ENCODE measurements around the gene BCAS3. TPM values are rescaled to one million over a fixed set of nuclear protein-coding genes. Genes with fewer than 3 reads are reported as not detected.

The BCAS3 gene
- total and polyA plus RNA-seq, 2 experiments from 2014 or later, result 18.0 to 20.2 TPM

DNA sequence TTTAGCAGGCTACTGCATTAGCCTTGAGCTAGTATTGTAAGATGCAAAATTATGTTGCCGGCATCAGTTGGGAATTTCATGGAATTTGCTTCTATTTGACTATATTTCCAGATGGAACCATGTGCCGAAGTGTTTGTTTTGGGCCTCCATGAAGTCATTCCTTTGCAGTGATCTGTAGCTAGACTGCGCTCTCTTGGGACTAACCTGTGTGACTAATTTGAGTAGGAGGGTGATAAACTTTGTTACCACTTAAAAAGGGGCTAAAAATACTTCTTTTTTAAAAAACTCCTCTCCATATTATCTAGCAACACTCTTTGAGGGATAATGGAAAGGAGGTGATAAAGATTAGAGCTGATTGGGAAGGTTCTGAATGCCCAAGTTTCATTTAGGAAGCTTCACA is 555.2 kb downstream of the BCAS3 start:
- Histone ChIP-seq H3K4me1 (ENCODE audit: insufficient read depth) (peaks cover 24% of the 10 kb centered on the region), H3K27me3 (replicated peaks; ENCODE audit: insufficient read depth) (no peaks in the 10 kb centered on the region), H3K27ac (no peak overlapping the region), H2AFZ (no peak overlapping the region), H3K4me2 (ENCODE audit: unreplicated experiment) (peak overlapping the region; percentile 21), H3K79me2 (ENCODE audit: insufficient read depth) (no peaks in the 10 kb centered on the region), H3K9me3 (ENCODE audit: low read depth) (no peaks in the 10 kb centered on the region), H4K20me1 (ENCODE audit: insufficient read depth) (no peaks in the 10 kb centered on the region), H3K4me3 (peak overlapping the region; percentile 15; the same call in 1 of the 2 replicates), H3F3A (ENCODE audit: insufficient read depth) (peaks cover 22% of the 10 kb centered on the region), H3K9me2 (ENCODE audit: insufficient read depth) (no peaks in the 10 kb centered on the region), H3K9ac (no peak overlapping the region), H3K36me3 (ENCODE audit: low read depth) (no peaks in the 10 kb centered on the region)
- DNase-seq, result peak; percentile 51
- in situ Hi-C loops (cut with MboI), result no loop called here
- no peak for TF ChIP-seq EZH2phosphoT487 (IDR thresholded peaks at IDR 0.05; ENCODE audit: insufficient read depth, low read depth)
- no peak for TF ChIP-seq EZH2 (IDR thresholded peaks at IDR 0.05; ENCODE audit: insufficient read depth, poor library complexity, severe bottlenecking)
- 63 to 71% methylated on average over 3 of the region's 3 CpGs for WGBS, 2 experiments (ENCODE audit: low coverage in 1 of 2, low lambda C conversion rate in 2 of 2, missing lambda C conversion rate in 2 of 2)

DNA sequence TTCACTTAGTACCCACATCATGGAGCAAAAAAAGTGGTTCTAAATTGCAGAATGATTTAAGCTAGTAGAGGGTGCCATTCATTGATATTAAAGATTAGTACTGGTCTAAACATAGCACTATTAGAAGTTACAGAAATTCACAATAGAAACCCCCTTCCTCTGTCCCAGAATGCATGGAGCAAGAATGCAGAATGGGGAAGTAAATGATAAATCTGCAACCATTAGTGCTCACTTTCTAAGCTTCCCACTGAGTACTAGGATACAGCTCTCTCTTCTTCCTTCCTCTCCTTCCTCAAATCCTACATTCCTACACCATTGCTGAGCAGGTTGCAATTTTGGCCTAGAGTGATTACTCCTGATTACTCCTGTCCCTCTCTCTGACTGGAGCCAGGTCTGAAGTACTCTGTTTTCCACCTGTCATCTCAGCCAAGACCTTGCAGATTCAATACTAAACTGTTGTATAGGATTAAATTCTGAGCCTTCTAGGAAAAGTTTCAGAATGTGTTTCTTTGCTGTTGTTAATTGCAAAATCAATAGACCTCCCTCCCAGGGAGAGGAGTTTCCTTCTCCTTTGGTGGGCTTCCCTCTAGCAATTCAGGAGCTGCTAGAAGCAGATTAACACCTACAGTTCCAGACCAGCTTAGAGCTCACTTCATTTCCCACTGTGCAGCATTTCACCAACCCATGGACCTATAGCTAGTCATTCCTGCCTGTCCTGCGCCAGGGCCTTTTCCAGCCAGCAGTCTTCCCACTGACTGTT is 556.5 kb downstream of the BCAS3 start:
- no peak overlapping the region for H3K4me2 ChIP-seq (ENCODE audit: unreplicated experiment)
- no peaks in the 10 kb centered on the region for H3K36me3 ChIP-seq (ENCODE audit: low read depth)
- no peak for DNase-seq
- no peaks in the 10 kb centered on the region for H3K27me3 ChIP-seq (replicated peaks; ENCODE audit: insufficient read depth)
- WGBS, 2 experiments (ENCODE audit: low coverage in 1 of 2, low lambda C conversion rate in 2 of 2, missing lambda C conversion rate in 2 of 2), result 100% methylated on average over 1 of the region's 1 CpG
- H3K27ac ChIP-seq, result no peak overlapping the region
- peaks cover 22% of the 10 kb centered on the region for H3F3A ChIP-seq (ENCODE audit: insufficient read depth)
- H3K4me3 ChIP-seq, result no peak overlapping the region
- TF ChIP-seq EZH2phosphoT487 (IDR thresholded peaks at IDR 0.05; ENCODE audit: insufficient read depth, low read depth), result no peak
- no peak for TF ChIP-seq EZH2 (IDR thresholded peaks at IDR 0.05; ENCODE audit: insufficient read depth, poor library complexity, severe bottlenecking)
- H3K9me3 ChIP-seq (ENCODE audit: low read depth), result no peaks in the 10 kb centered on the region
- H3K9ac ChIP-seq, result no peak overlapping the region
- H3K79me2 ChIP-seq (ENCODE audit: insufficient read depth), result no peaks in the 10 kb centered on the region
- H3K4me1 ChIP-seq (ENCODE audit: insufficient read depth), result peaks cover 24% of the 10 kb centered on the region
- no peak overlapping the region for H2AFZ ChIP-seq
- no peaks in the 10 kb centered on the region for H3K9me2 ChIP-seq (ENCODE audit: insufficient read depth)
- H4K20me1 ChIP-seq (ENCODE audit: insufficient read depth), result no peaks in the 10 kb centered on the region
- in situ Hi-C loops (cut with MboI), result no loop called here

DNA sequence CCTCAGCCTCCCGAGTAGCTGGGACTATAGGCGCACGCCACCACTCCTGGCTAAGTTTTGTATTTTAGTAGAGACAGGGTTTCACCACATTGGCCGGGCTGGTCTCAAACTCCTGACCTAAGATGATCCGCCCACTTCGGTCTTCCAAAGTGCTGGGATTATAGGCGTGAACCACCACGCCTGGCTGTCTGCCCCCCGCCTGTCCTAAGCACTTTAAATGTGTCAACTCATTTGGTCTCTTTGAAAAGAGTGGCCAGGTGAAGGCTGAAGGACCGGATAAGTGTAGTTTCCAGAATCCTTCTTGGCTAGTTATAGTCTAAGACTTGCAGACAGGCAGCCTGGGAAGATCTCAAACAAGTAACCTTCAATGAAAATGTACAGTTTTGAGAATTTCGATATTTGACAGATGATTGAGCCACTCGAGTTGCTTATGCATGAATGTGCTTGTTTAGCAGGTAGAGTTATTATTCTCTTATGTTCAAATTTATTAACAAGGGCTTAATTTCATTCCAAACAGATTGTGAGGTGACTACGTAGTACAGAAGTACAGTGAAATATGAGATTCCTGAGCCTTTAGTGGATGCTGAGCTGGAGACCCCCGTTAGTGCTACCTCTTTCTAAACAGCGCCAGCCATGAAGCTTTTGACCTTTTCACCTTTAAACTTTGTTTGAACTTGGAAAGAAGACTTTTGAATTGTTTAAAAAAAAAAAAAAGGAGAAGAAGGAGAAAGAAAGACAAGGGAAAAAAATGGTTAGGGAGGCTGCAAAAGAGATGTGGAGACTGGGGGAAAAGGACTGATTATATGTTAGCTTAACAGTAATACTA is 557.6 kb downstream of the BCAS3 start:
- H4K20me1 ChIP-seq (ENCODE audit: insufficient read depth), result no peaks in the 10 kb centered on the region
- no peak overlapping the region for H3K9ac ChIP-seq
- WGBS, 2 experiments (ENCODE audit: low coverage in 1 of 2, low lambda C conversion rate in 2 of 2, missing lambda C conversion rate in 2 of 2), result 89% methylated on average over 15 of the region's 15 CpGs
- H3K9me2 ChIP-seq (ENCODE audit: insufficient read depth), result no peaks in the 10 kb centered on the region
- DNase-seq, result no peak
- TF ChIP-seq EZH2phosphoT487 (IDR thresholded peaks at IDR 0.05; ENCODE audit: insufficient read depth, low read depth) (no peak), EZH2 (IDR thresholded peaks at IDR 0.05; ENCODE audit: insufficient read depth, poor library complexity, severe bottlenecking) (no peak)
- peak overlapping the region; percentile 13; the same call in 1 of the 2 replicates for H3K27ac ChIP-seq
- H3K9me3 ChIP-seq (ENCODE audit: low read depth), result no peaks in the 10 kb centered on the region
- H2AFZ ChIP-seq, result 0 out of 2 replicates have a peak overlapping the region, but pooled peaks have one; percentile 35
- H3K4me3 ChIP-seq, result no peak overlapping the region
- H3K36me3 ChIP-seq (ENCODE audit: low read depth), result no peaks in the 10 kb centered on the region
- H3K79me2 ChIP-seq (ENCODE audit: insufficient read depth), result no peaks in the 10 kb centered on the region
- H3K4me1 ChIP-seq (ENCODE audit: insufficient read depth), result peaks cover 24% of the 10 kb centered on the region
- no peak overlapping the region for H3K4me2 ChIP-seq (ENCODE audit: unreplicated experiment)
- peaks cover 22% of the 10 kb centered on the region for H3F3A ChIP-seq (ENCODE audit: insufficient read depth)
- no peaks in the 10 kb centered on the region for H3K27me3 ChIP-seq (replicated peaks; ENCODE audit: insufficient read depth)
- in situ Hi-C loops (cut with MboI), result no loop called here

DNA sequence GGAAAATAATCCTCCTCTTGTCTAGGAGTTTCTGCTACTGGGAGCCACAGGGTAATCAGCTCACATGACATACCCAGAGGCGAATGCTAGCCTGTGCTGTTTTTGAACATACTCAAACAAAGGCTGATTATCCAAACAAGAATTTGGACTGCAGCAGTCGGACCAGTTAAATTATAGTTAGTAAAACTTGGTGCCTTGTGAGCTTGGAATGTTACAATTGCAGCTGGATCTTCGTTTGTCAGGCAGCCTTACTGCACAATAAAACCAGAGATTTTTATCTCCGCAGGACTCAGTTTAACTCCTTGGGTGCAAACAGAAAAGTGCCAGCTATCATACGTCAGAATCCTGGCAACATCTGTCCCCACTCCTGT is 558.2 kb downstream of the BCAS3 start:
- Histone ChIP-seq H2AFZ (0 out of 2 replicates have a peak overlapping the region, but pooled peaks have one; percentile 35), H3K27ac (peak overlapping the region; percentile 13; the same call in 1 of the 2 replicates), H3K4me1 (ENCODE audit: insufficient read depth) (peaks cover 24% of the 10 kb centered on the region), H3K4me3 (no peak overlapping the region), H3K36me3 (ENCODE audit: low read depth) (no peaks in the 10 kb centered on the region), H3F3A (ENCODE audit: insufficient read depth) (peaks cover 22% of the 10 kb centered on the region), H3K9ac (no peak overlapping the region), H3K27me3 (replicated peaks; ENCODE audit: insufficient read depth) (no peaks in the 10 kb centered on the region), H3K9me3 (ENCODE audit: low read depth) (no peaks in the 10 kb centered on the region), H3K9me2 (ENCODE audit: insufficient read depth) (no peaks in the 10 kb centered on the region), H4K20me1 (ENCODE audit: insufficient read depth) (no peaks in the 10 kb centered on the region), H3K79me2 (ENCODE audit: insufficient read depth) (no peaks in the 10 kb centered on the region), H3K4me2 (ENCODE audit: unreplicated experiment) (no peak overlapping the region)
- peak; percentile 65 for DNase-seq
- in situ Hi-C loops (cut with MboI), result no loop called here
- WGBS, 2 experiments (ENCODE audit: low coverage in 1 of 2, low lambda C conversion rate in 2 of 2, missing lambda C conversion rate in 2 of 2), result 39 to 48% methylated on average over 5 of the region's 5 CpGs
- TF ChIP-seq EZH2phosphoT487 (IDR thresholded peaks at IDR 0.05; ENCODE audit: insufficient read depth, low read depth) (no peak), EZH2 (IDR thresholded peaks at IDR 0.05; ENCODE audit: insufficient read depth, poor library complexity, severe bottlenecking) (no peak)
